Calu3 (cell line): ENCODE results near the gene SEC22C. TPM values are rescaled to one million over a fixed set of nuclear protein-coding genes. Genes with fewer than 3 reads are reported as not detected.

Experiments used
- BruUV-seq: library from RNA; stranded (reverse); fragments of 400-500 nt; replicated peaks from 2 replicates; lab custom pipeline; 2021; lab: Mats Ljungman, UMichigan
- CTCF ChIA-PET: fragments of 300-600 bp; sonication (Branson Sonifier 250); formaldehyde crosslinking; loops from one replicate; lab custom pipeline; 2022; ENCODE audit warnings: antibody characterized with exemption; lab: Charles Lee
- DNase-seq: peaks from one replicate; pipeline ENCODE4 v3.0.0; 2022
- H3K27ac Mint-ChIP-seq: one replicate; pipeline ENCODE4 v1.8.0; 2022; ENCODE audit warnings: mixed read lengths; ENCODE audit not compliant: unreplicated experiment
- H3K27me3 Mint-ChIP-seq: one replicate; pipeline ENCODE4 v1.8.0; 2022; ENCODE audit warnings: mixed read lengths; ENCODE audit not compliant: unreplicated experiment
- H3K36me3 Mint-ChIP-seq: one replicate; pipeline ENCODE4 v1.8.0; 2022; ENCODE audit warnings: mild to moderate bottlenecking, moderate library complexity, mixed read lengths; ENCODE audit not compliant: insufficient read depth, unreplicated experiment
- H3K4me1 Mint-ChIP-seq: one replicate; pipeline ENCODE4 v1.8.0; 2022; ENCODE audit warnings: mild to moderate bottlenecking, low read depth, mixed read lengths; ENCODE audit not compliant: unreplicated experiment
- H3K4me3 Mint-ChIP-seq: one replicate; pipeline ENCODE4 v1.8.0; 2022; ENCODE audit warnings: mild to moderate bottlenecking, low read depth, moderate library complexity, mixed read lengths; ENCODE audit not compliant: unreplicated experiment
- H3K9me3 Mint-ChIP-seq: one replicate; pipeline ENCODE4 v1.8.0; 2022; ENCODE audit warnings: low read depth, mixed read lengths; ENCODE audit not compliant: unreplicated experiment
- intact Hi-C: fragments of 100-400 bp; cut with micrococcal nuclease; formaldehyde crosslinking; loops from one replicate; pipeline ENCODE4 v1.10.0; 2022; ENCODE audit not compliant: unreplicated experiment
- total RNA-seq: library from RNA; stranded (reverse); gene quantifications from 2 replicates; pipeline ENCODE4 v1.2.3, GENCODE V29; 2022
- TF ChIP-seq, protein P1 (sequence below): fragments of 200-600 bp; IDR thresholded peaks from one replicate; pipeline ENCODE4 v1.8.0; 2022; ENCODE audit warnings: antibody characterized with exemption; ENCODE audit not compliant: unreplicated experiment

Gene SEC22C
- total RNA-seq, 1 experiment from 2014 or later, result 42.3 TPM

- no peaks in the 10 kb centered on the region for H3K27me3 Mint-ChIP-seq
- H3K9me3 Mint-ChIP-seq, result no peaks in the 10 kb centered on the region
- no peaks in the 10 kb centered on the region for H3K4me1 Mint-ChIP-seq
- no TSS peak for BruUV-seq
- no peak for DNase-seq
- no peak overlapping the region for H3K27ac Mint-ChIP-seq
- H3K4me3 Mint-ChIP-seq, result no peak overlapping the region
- TF ChIP-seq, protein P1, sequence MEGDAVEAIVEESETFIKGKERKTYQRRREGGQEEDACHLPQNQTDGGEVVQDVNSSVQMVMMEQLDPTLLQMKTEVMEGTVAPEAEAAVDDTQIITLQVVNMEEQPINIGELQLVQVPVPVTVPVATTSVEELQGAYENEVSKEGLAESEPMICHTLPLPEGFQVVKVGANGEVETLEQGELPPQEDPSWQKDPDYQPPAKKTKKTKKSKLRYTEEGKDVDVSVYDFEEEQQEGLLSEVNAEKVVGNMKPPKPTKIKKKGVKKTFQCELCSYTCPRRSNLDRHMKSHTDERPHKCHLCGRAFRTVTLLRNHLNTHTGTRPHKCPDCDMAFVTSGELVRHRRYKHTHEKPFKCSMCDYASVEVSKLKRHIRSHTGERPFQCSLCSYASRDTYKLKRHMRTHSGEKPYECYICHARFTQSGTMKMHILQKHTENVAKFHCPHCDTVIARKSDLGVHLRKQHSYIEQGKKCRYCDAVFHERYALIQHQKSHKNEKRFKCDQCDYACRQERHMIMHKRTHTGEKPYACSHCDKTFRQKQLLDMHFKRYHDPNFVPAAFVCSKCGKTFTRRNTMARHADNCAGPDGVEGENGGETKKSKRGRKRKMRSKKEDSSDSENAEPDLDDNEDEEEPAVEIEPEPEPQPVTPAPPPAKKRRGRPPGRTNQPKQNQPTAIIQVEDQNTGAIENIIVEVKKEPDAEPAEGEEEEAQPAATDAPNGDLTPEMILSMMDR, result no peak
- no peaks in the 10 kb centered on the region for H3K36me3 Mint-ChIP-seq
- CTCF ChIA-PET, result no interaction called here
- intact Hi-C loops, result no loop called here
Measured at GRCh38 chr3:42526616-42527367, 55.0 kb downstream of the SEC22C start.

- Mint-ChIP-seq H3K4me3 (no peak overlapping the region), H3K36me3 (no peaks in the 10 kb centered on the region), H3K9me3 (no peaks in the 10 kb centered on the region), H3K27ac (no peak overlapping the region), H3K4me1 (no peaks in the 10 kb centered on the region), H3K27me3 (no peaks in the 10 kb centered on the region)
- no peak for DNase-seq
- intact Hi-C loops, result no loop called here
- no TSS peak for BruUV-seq
- TF ChIP-seq, protein P1, result no peak
- CTCF ChIA-PET, result no interaction called here
Measured at GRCh38 chr3:42525736-42526345, 55.9 kb downstream of the SEC22C start.

GRCh38 chr3:42525212-42525611, 56.6 kb downstream of the SEC22C start:
- Mint-ChIP-seq H3K4me3 (no peak overlapping the region), H3K27me3 (no peaks in the 10 kb centered on the region), H3K27ac (no peak overlapping the region), H3K36me3 (no peaks in the 10 kb centered on the region), H3K4me1 (no peaks in the 10 kb centered on the region), H3K9me3 (no peaks in the 10 kb centered on the region)
- intact Hi-C loops, result no loop called here
- no TSS peak for BruUV-seq
- TF ChIP-seq, protein P1, result no peak
- DNase-seq, result no peak
- CTCF ChIA-PET, result no interaction called here

DNA sequence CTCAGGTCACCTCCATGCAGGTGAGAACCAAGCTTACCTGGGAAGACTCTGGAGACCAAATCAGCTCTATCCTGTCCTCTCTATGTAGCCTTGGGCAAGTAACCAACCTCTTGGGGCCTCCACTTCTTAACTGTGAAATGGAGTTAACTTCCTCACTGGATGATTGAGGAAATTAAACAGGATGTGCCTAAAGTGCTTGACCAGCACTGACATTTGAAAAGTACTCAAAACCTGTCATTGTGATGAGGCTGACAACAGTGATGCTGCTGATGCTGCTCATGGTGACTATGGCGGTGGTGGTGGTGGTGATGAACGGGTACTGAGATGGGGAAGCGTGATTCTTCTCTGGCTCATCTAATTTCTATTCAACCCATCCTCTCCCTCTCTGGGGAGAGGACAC, 57.0 kb downstream of the SEC22C start:
- intact Hi-C loops, result no loop called here
- BruUV-seq, result no TSS peak
- Mint-ChIP-seq H3K27me3 (no peaks in the 10 kb centered on the region), H3K4me3 (no peak overlapping the region), H3K27ac (no peak overlapping the region), H3K4me1 (no peaks in the 10 kb centered on the region), H3K9me3 (no peaks in the 10 kb centered on the region), H3K36me3 (no peaks in the 10 kb centered on the region)
- CTCF ChIA-PET, result no interaction called here
- DNase-seq, result no peak
- TF ChIP-seq, protein P1, result no peak
